Measurements from ENCODE around the gene SGK2.

- TF ChIP-seq MAX (IDR thresholded peaks at IDR 0.05; ENCODE audit: low read depth, low read length), result no peak
- no peak for TF ChIP-seq CTCF (IDR thresholded peaks at IDR 0.05; ENCODE audit: low read depth, low read length)
These were observed 6.9 kb downstream of the SGK2 start for GRCh38 chr20:43565758-43566104.
